ENCODE results near the gene MISP. TPM values are rescaled to one million over a fixed set of nuclear protein-coding genes. Genes with fewer than 3 reads are reported as not detected.
A peak's percentile ranks its signal among the peaks of the same experiment; 100 is the strongest.

Gene MISP
- total and polyA plus RNA-seq, 2 of the 13 experiments (the other 11 are each of a cell fraction or from before 2014, with no cell fraction given), result 0.67 to 1.3 TPM

GRCh38 chr19:750640-751423 is at the start of gene MISP (continued):
- TF ChIP-seq PATZ1 (CRISPR knock-in tag; IDR thresholded peaks at IDR 0.05), result peak; percentile 21; the same call in 1 of the 2 replicates
- TF ChIP-seq KMT2A (CRISPR knock-in tag; IDR thresholded peaks at IDR 0.05), result no peak
- TF ChIP-seq ZNF563 (CRISPR knock-in tag; IDR thresholded peaks at IDR 0.05), result no peak
- no peak for TF ChIP-seq IKZF1 (IDR thresholded peaks at IDR 0.05)
- TF ChIP-seq WIZ (CRISPR knock-in tag; IDR thresholded peaks at IDR 0.05), result no peak
- TF ChIP-seq TBX2 (CRISPR knock-in tag; IDR thresholded peaks at IDR 0.05; ENCODE audit: borderline replicate concordance), result 0 out of 2 replicates have a peak, but pooled peaks have one; percentile 19
- no peak for TF ChIP-seq HNRNPH1 (optimal IDR thresholded peaks at IDR 0.05; ENCODE audit: low read depth, low read length)
- TF ChIP-seq ZEB1 (IDR thresholded peaks at IDR 0.05; ENCODE audit: insufficient replicate concordance, low read depth), result peak; percentile 49
- TF ChIP-seq BORCS8-MEF2B (CRISPR knock-in tag; IDR thresholded peaks at IDR 0.05), result no peak
- TF ChIP-seq ZNF761 (CRISPR knock-in tag; conservative IDR thresholded peaks at IDR 0.05), result no peak
- TF ChIP-seq SP2 (CRISPR knock-in tag; IDR thresholded peaks at IDR 0.05), result no peak
- TF ChIP-seq ZFP82 (CRISPR knock-in tag; IDR thresholded peaks at IDR 0.05; ENCODE audit: borderline replicate concordance), result no peak
- no peak for TF ChIP-seq ZNF549 (CRISPR knock-in tag; IDR thresholded peaks at IDR 0.05)
- TF ChIP-seq HOXA7 (CRISPR knock-in tag; IDR thresholded peaks at IDR 0.05), result no peak
- TF ChIP-seq AKNA (CRISPR knock-in tag; IDR thresholded peaks at IDR 0.05; ENCODE audit: borderline replicate concordance), result no peak
- no peak for TF ChIP-seq PAF1 (CRISPR knock-in tag; IDR thresholded peaks at IDR 0.05)
- no peak for TF ChIP-seq ZNF691 (CRISPR knock-in tag; IDR thresholded peaks at IDR 0.05; ENCODE audit: borderline replicate concordance, low read depth)
- no peak for TF ChIP-seq DMAP1 (CRISPR knock-in tag; IDR thresholded peaks at IDR 0.05)
- no peak for TF ChIP-seq NFYB (CRISPR knock-in tag; IDR thresholded peaks at IDR 0.05)
- no peak for TF ChIP-seq ZBTB26 (CRISPR knock-in tag; IDR thresholded peaks at IDR 0.05; ENCODE audit: borderline replicate concordance)
- no peak for TF ChIP-seq AGO1 (IDR thresholded peaks at IDR 0.05; ENCODE audit: low read depth, low read length, poor library complexity, severe bottlenecking)
- TF ChIP-seq SNRNP70 (IDR thresholded peaks at IDR 0.05; ENCODE audit: low read depth, low read length), result no peak

Data from HepG2 (cell line).